Panc1 (cell line): ENCODE measurements around the gene RNGTT. TPM values are rescaled to one million over a fixed set of nuclear protein-coding genes. Genes with fewer than 3 reads are reported as not detected.

Experiments
- ATAC-seq: fragments of 200-7000 bp; cut with Tn5 transposase; 2 replicates; pipeline ENCODE4 v1.9.1; 2020; ENCODE audit warnings: mild to moderate bottlenecking, moderate library complexity
- BruUV-seq: library from RNA; stranded (reverse); fragments of 400-500 nt; replicated peaks from 2 replicates; lab custom pipeline; 2021; lab: Mats Ljungman, UMichigan
- CTCF ChIA-PET: fragments of 300-600 bp; sonication (Branson Sonifier 250); formaldehyde crosslinking; loops from one replicate; lab custom pipeline; 2022; ENCODE audit warnings: antibody characterized with exemption; lab: Charles Lee
- POLR2A ChIA-PET: fragments of 300-600 bp; sonication (Branson Sonifier 250); formaldehyde crosslinking; loops from one replicate; lab custom pipeline; 2022; ENCODE audit warnings: antibody characterized with exemption; lab: Charles Lee
- DNase-seq: peaks from one replicate; pipeline ENCODE4 v3.0.0-alpha.2; 2010; ENCODE audit warnings: low read depth, low spot score
- H3K27ac ChIP-seq: 2 replicates; pipeline ENCODE4 v1.5.1; 2011; ENCODE audit warnings: mild to moderate bottlenecking, low read length, inconsistent platforms
- H3K27me3 ChIP-seq: fragments of 200-500 bp; sonication (Bioruptor generic); 2 replicates; pipeline ENCODE4 v1.6.0; 2014; ENCODE audit warnings: low read length, inconsistent platforms; ENCODE audit not compliant: control insufficient read depth, insufficient read depth
- H3K36me3 ChIP-seq: fragments of 200-500 bp; sonication (Bioruptor generic); 2 replicates; pipeline ENCODE4 v1.5.1; 2014; ENCODE audit warnings: inconsistent platforms, mild to moderate bottlenecking, low read length, moderate library complexity; ENCODE audit not compliant: control insufficient read depth, insufficient read depth
- H3K4me1 ChIP-seq: 2 replicates; pipeline ENCODE4 v1.5.1; 2011; ENCODE audit warnings: inconsistent platforms, mild to moderate bottlenecking, low read length, moderate library complexity; ENCODE audit not compliant: control insufficient read depth, insufficient read depth
- H3K4me3 ChIP-seq, 2 experiments: 2 replicates each; pipeline ENCODE4 v1.5.1; 2011 to 2012; ENCODE audit warnings: low read depth in 2 of 2, low read length in 2 of 2, mild to moderate bottlenecking in 2 of 2, inconsistent platforms in 1 of 2, moderate library complexity in 1 of 2
- H3K9me3 ChIP-seq: fragments of 200-500 bp; sonication (Bioruptor generic); 2 replicates; pipeline ENCODE4 v1.5.1; 2014; ENCODE audit warnings: low read depth, mild to moderate bottlenecking, inconsistent platforms, low read length, moderate library complexity; ENCODE audit not compliant: control insufficient read depth, insufficient read depth
- CTCF ChIP-seq: fragments of 450-650 bp; IDR thresholded peaks from 2 replicates; pipeline ENCODE4 v1.5.1; 2017; ENCODE audit warnings: mild to moderate bottlenecking
- POLR2AphosphoS5 ChIP-seq: IDR thresholded peaks from 2 replicates; pipeline ENCODE4 v1.6.1; 2012; ENCODE audit warnings: mild to moderate bottlenecking, low read depth, low read length, moderate library complexity
- REST ChIP-seq, 2 experiments: IDR thresholded peaks; 2 replicates each; pipeline ENCODE4 v1.6.1; 2011 to 2012; ENCODE audit warnings: low read depth in 2 of 2, control low read depth in 1 of 2, low read length in 1 of 2, mild to moderate bottlenecking in 1 of 2, moderate library complexity in 1 of 2; ENCODE audit not compliant: insufficient read depth in 1 of 2
- SIN3A ChIP-seq: IDR thresholded peaks from 2 replicates; pipeline ENCODE4 v1.6.1; 2012; ENCODE audit warnings: low read depth, mild to moderate bottlenecking, low read length, moderate library complexity, borderline replicate concordance; ENCODE audit not compliant: insufficient read depth
- TCF7L2 ChIP-seq: IDR thresholded peaks from 2 replicates; pipeline ENCODE4 v1.6.1; 2011; ENCODE audit warnings: mild to moderate bottlenecking, low read depth, low read length, inconsistent platforms
- in situ Hi-C: cut with HindIII; loops from 2 replicates; pipeline ENCODE4 v1.10.0; 2016; ENCODE audit warnings: low sequenced_read_pairs, low pct_unique_long_range_greater_than_20kb
- intact Hi-C: fragments of 100-400 bp; cut with micrococcal nuclease; formaldehyde crosslinking; loops from one replicate; pipeline ENCODE4 v1.10.0; 2022; ENCODE audit not compliant: unreplicated experiment
- total RNA-seq: library from RNA; stranded (reverse); gene quantifications from one replicate; pipeline ENCODE4 v1.2.1, GENCODE V29; 2021; ENCODE audit not compliant: unreplicated experiment

Gene RNGTT
- total RNA-seq, 1 experiment from 2014 or later, result 21.2 TPM

GRCh38 chr6:88633782-88634181 lies 329.6 kb downstream of the RNGTT start:
- no peak for TF ChIP-seq TCF7L2
- no peak for TF ChIP-seq REST (IDR thresholded peaks at IDR 0.05; ENCODE audit: insufficient read depth in 1 of 2, low read depth in 2 of 2, low read length in 1 of 2)
- TF ChIP-seq CTCF, result no peak
- ChIA-PET POLR2A (no interaction called here), CTCF (no interaction called here)
- DNase-seq (no peak), ATAC-seq (no peak)
- BruUV-seq, result no TSS peak
- no peaks in the 10 kb centered on the region for H3K27me3 ChIP-seq
- H3K9me3 ChIP-seq, result no peaks in the 10 kb centered on the region
- no peak overlapping the region for H3K4me3 ChIP-seq
- intact Hi-C loops, result no loop called here
- in situ Hi-C loops, result no loop called here
- no peak overlapping the region for H3K27ac ChIP-seq
- no peaks in the 10 kb centered on the region for H3K4me1 ChIP-seq
- no peaks in the 10 kb centered on the region for H3K36me3 ChIP-seq

GRCh38 chr6:88631830-88632229 lies 331.6 kb downstream of the RNGTT start:
- no peaks in the 10 kb centered on the region for H3K4me1 ChIP-seq
- H3K27me3 ChIP-seq, result no peaks in the 10 kb centered on the region
- TF ChIP-seq REST (IDR thresholded peaks at IDR 0.05; ENCODE audit: insufficient read depth in 1 of 2, low read depth in 2 of 2, low read length in 1 of 2) (no peak), CTCF (no peak), TCF7L2 (no peak), POLR2AphosphoS5 (no peak), SIN3A (no peak)
- H3K27ac ChIP-seq, result no peak overlapping the region
- intact Hi-C loops, result no loop called here
- ChIA-PET CTCF (no interaction called here), POLR2A (no interaction called here)
- DNase-seq, result no peak
- ATAC-seq, result no peak
- no peak overlapping the region for H3K4me3 ChIP-seq
- H3K36me3 ChIP-seq, result no peaks in the 10 kb centered on the region
- in situ Hi-C loops, result no loop called here
- no peaks in the 10 kb centered on the region for H3K9me3 ChIP-seq
- BruUV-seq, result no TSS peak
